OCI-LY7 (cell line): ENCODE measurements around the gene CLCA1.

ENCODE experiments used
- CTCF ChIP-seq: fragments of 200-600 bp; sonication (generic); conservative IDR thresholded peaks from 2 replicates; pipeline ENCODE4 v1.5.1; 2014; ENCODE audit warnings: mild to moderate bottlenecking, antibody characterized with exemption, low read length, moderate library complexity, mixed read lengths
- EZH2phosphoT487 ChIP-seq: fragments of 200-600 bp; sonication (generic); IDR thresholded peaks from 2 replicates; pipeline ENCODE4 v1.6.1; 2018; ENCODE audit warnings: low read depth, borderline replicate concordance, mild to moderate bottlenecking, mixed run types, antibody characterized with exemption, low read length, moderate library complexity, mixed read lengths

DNA sequence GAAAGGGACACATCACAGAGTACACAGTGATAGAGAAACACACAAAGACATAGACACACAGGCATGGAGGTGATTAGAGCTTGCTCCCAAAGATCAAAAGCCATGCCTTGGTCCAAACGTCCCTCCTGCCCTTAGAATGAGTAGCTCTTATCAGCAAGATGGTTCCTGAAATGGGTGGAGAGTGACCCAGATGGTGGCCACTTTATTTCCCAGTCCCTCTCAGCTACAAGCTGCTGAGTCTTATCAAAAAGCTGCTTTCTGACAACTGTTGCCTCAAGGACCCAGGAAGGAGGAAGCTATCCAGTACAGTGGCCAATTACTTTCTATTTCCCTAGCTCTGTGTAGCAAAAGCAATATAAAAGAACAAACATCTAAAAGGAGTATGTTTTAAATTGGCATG is 7.7 kb upstream of the CLCA1 start:
- no peak for TF ChIP-seq CTCF
- no peak for TF ChIP-seq EZH2phosphoT487
